IPS-18a (cell line): ENCODE measurements around the gene CDH22.

Source experiments
- H3K27ac ChIP-seq: one replicate; pipeline ENCODE4 v1.5.1; 2013; ENCODE audit warnings: low read length
- H3K27me3 ChIP-seq: one replicate; pipeline ENCODE4 v1.6.1; 2013; ENCODE audit warnings: mild to moderate bottlenecking, low read length; ENCODE audit not compliant: control insufficient read depth, insufficient read depth
- H3K36me3 ChIP-seq: one replicate; pipeline ENCODE4 v1.6.1; 2013; ENCODE audit warnings: low read depth, low read length; ENCODE audit not compliant: control insufficient read depth
- H3K4me1 ChIP-seq: one replicate; pipeline ENCODE4 v1.6.1; 2013; ENCODE audit warnings: low read depth, low read length; ENCODE audit not compliant: control insufficient read depth
- H3K4me3 ChIP-seq: one replicate; pipeline ENCODE4 v1.5.1; 2013; ENCODE audit warnings: low read length
- H3K9ac ChIP-seq: one replicate; pipeline ENCODE4 v1.6.1; 2013; ENCODE audit warnings: mild to moderate bottlenecking, low read length, moderate library complexity
- H3K9me3 ChIP-seq: one replicate; pipeline ENCODE4 v1.6.1; 2013; ENCODE audit warnings: low read depth, low read length; ENCODE audit not compliant: control insufficient read depth

Gene CDH22

DNA sequence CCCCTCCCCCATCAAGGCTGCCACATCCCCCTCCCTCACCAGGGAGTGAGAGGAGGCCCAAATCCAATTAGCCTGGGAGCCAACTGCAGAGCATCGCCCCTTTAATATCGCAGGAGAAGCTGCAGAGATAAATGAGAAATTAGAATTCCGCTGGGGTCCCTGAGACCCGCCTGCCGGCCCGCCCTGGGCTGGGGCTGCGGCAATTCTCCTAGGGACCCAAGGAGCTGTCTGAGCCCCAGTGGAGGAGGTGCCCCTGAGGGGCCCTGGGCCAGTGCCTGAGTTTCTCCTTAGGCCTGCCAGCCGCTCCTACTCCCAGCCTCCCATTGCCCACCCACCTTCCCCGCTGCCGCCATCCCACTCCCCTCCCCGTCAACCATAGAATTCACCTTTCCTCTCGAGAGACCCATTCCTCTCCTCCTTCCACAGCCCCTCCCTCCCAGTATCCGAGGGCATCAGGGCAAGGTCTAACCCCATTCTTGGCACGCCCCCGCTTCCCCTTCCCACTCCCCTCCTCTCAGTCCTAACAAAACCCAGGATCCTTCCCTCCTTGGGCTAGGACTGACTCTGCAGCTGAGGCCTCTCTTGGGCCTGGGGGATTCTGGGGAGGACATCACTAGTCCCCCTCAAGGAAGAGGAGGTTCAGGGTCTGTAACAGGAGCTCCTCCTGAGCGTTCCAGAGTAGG, 20.0 kb upstream of the CDH22 start:
- Histone ChIP-seq H3K36me3 (no peaks in the 10 kb centered on the region), H3K4me3 (no peak overlapping the region), H3K9ac (no peak overlapping the region), H3K4me1 (no peaks in the 10 kb centered on the region), H3K27me3 (no peaks in the 10 kb centered on the region), H3K9me3 (no peaks in the 10 kb centered on the region), H3K27ac (no peak overlapping the region)

DNA sequence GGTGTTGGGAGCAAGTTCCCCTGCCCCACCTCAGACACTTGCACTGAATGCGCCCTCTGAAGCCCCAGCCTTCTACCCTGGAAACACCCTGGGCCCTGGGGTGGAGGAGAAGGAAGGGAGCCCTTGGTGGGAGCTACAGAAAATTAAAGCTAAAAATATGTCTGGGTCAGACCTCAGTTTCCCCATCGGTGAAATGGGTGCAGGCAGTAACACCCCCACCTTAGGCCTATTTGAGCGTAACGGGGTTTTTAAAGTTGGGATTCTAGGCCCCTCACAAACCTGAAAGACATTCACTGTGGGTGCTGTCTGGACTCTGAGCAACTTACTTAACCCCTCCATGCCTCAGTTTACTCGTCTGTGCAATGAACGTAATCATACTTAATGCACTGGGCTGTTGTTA, 19.3 kb upstream of the CDH22 start:
- Histone ChIP-seq H3K36me3 (no peaks in the 10 kb centered on the region), H3K4me3 (no peak overlapping the region), H3K4me1 (no peaks in the 10 kb centered on the region), H3K27me3 (no peaks in the 10 kb centered on the region), H3K9ac (no peak overlapping the region), H3K27ac (no peak overlapping the region), H3K9me3 (no peaks in the 10 kb centered on the region)

DNA sequence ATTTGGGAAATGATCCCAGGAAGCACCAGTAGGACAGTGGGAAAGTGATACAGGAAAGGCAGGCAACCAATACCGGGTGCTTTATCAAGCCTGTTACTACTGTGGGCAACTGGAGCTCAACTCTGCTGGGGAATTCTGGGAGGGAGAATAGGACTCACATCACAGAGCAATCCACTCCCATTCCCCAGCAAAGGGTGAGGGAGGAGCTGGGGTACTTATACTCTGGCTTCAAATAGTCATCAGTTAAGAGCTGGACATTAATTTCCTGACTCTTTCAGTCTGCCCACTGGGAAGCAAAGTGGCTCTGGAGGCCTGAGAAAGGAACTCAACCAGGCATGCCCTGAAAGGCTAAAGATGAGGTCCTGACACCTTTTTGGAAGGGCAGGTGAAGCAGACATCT, 17.5 kb upstream of the CDH22 start:
- Histone ChIP-seq H3K4me3 (no peak overlapping the region), H3K27me3 (no peaks in the 10 kb centered on the region), H3K27ac (no peak overlapping the region), H3K4me1 (no peaks in the 10 kb centered on the region), H3K9ac (no peak overlapping the region), H3K36me3 (no peaks in the 10 kb centered on the region), H3K9me3 (no peaks in the 10 kb centered on the region)

DNA sequence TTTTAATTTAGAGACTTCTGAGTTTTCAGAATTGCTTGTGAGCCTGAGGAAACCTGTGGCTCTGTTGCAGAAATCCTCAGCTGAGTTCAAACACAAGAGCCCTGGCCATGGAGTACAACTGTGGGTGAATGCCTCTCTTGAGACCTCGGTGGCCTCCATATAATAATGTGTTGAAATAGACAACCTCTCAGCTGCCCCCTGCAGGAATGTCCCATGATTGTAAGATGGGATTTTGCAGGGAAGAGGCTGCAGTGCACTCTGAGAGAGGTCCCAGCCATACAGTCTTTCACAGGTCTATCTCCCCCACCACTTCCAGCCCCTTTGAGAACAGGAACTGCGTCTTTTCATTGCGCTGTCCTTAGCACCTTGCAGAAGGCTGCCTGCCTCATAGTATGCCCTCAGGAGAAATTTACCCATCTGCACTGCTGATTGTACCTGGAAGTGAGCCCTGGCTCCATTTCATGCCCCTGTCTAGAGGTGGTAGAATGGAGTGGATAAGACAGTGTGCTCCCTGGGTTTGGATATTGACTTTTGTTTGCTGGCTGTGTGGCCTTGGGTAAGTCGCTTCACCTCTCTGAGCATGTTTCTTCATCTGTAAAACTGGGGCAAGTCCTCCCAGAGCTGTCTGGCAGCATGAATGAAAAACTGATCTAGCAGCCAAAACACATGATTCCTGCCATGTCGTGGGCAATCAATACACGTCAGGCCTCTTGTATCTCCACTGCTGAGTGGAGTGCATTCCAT, 16.8 kb upstream of the CDH22 start:
- no peak overlapping the region for H3K4me3 ChIP-seq
- no peaks in the 10 kb centered on the region for H3K27me3 ChIP-seq
- no peak overlapping the region for H3K9ac ChIP-seq
- H3K4me1 ChIP-seq: no peaks in the 10 kb centered on the region
- H3K9me3 ChIP-seq: no peaks in the 10 kb centered on the region
- no peaks in the 10 kb centered on the region for H3K36me3 ChIP-seq
- no peak overlapping the region for H3K27ac ChIP-seq

DNA sequence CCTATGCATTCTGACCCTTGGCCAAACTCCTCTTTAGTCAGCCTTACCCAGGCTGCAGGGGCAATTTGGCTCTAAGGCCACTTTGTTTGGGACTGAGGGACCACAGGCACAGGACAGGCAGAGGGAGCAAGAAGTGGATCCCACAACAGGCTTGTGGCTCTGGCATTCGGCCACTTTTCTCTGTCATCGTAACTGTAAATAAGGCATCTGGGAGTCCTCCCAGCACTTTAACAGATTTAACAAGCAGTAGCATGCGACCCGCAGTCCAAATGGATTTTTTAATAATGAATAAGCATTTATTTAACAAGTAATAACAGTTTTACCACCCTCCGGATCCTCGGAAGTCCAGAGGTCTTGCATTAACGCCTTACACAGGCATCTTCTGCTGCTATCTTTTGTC, 16.1 kb upstream of the CDH22 start:
- no peaks in the 10 kb centered on the region for H3K9me3 ChIP-seq
- H3K27me3 ChIP-seq: no peaks in the 10 kb centered on the region
- no peak overlapping the region for H3K4me3 ChIP-seq
- H3K4me1 ChIP-seq: no peaks in the 10 kb centered on the region
- no peaks in the 10 kb centered on the region for H3K36me3 ChIP-seq
- H3K27ac ChIP-seq: no peak overlapping the region
- H3K9ac ChIP-seq: no peak overlapping the region

DNA sequence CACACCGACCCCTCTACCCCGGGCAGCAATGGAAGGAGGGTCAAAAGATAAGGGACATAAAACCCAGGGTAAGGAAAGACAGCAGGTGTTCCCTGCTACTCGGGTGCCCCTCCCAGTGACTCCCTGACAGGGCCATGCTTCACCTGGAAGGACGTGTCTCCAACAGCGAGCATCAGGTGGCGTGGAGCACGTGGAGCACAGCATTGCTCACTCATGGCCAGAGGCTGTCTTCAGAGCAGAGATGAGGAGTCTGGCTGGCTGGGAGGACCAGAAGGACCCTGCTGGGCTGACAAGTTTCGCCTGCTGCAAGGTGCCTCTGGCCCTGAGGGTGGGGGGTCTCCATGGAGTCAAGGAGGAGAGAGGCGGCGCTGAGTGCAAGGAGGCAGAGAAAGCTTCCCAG, 15.3 kb upstream of the CDH22 start:
- Histone ChIP-seq H3K36me3 (no peaks in the 10 kb centered on the region), H3K4me3 (no peak overlapping the region), H3K4me1 (no peaks in the 10 kb centered on the region), H3K9me3 (no peaks in the 10 kb centered on the region), H3K27me3 (no peaks in the 10 kb centered on the region), H3K9ac (no peak overlapping the region), H3K27ac (no peak overlapping the region)

DNA sequence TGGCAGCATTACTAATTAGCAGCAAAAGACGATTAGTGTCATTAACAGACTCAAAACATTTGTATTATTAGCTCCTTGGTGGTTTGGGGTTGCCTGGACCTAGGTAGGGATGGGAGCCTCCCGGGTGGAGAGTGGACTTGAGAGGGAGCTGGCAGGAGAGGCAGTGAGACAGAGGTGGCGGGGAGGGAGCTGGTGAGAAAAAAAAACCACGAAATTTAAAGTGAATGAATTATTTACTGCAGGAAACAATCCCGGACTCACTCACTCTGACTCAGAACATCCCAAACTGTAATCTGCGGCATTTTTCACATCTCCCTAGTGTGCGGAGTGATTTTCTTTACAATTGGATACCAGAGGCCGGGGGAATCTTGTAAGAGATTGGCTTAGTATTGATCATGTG, 14.3 kb upstream of the CDH22 start:
- H3K9ac ChIP-seq: no peak overlapping the region
- H3K36me3 ChIP-seq: no peaks in the 10 kb centered on the region
- H3K4me3 ChIP-seq: no peak overlapping the region
- H3K9me3 ChIP-seq: no peaks in the 10 kb centered on the region
- H3K27ac ChIP-seq: no peak overlapping the region
- H3K4me1 ChIP-seq: no peaks in the 10 kb centered on the region
- no peaks in the 10 kb centered on the region for H3K27me3 ChIP-seq

DNA sequence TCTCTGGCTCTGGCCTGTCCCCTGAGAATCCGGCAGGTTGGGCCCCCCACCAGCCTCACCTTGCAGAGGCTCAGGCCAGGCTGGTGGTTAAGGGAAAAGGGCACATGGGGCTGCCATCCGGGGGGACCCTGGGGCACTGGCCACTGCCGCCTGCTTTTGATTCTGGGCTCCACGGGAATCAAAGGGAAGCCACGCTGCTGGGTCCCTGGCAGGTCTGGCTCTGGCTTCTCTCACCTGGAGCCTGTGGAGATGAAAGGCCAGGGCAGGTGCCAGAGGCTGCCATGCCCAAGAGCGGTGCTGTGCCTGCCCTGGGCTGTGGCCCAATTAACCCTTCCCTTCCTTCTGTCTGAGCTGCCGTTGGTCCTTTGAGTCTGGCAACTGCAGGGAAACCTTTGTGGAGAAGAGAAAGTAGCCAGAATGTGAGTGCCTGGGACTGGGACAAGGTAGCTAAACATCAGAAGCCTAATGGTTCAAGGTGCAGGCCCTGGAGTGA, 9.4 kb upstream of the CDH22 start:
- peaks cover 29% of the 10 kb centered on the region for H3K27me3 ChIP-seq
- no peak overlapping the region for H3K27ac ChIP-seq
- no peaks in the 10 kb centered on the region for H3K9me3 ChIP-seq
- no peak overlapping the region for H3K4me3 ChIP-seq
- H3K4me1 ChIP-seq: no peaks in the 10 kb centered on the region
- no peaks in the 10 kb centered on the region for H3K36me3 ChIP-seq
- no peak overlapping the region for H3K9ac ChIP-seq

DNA sequence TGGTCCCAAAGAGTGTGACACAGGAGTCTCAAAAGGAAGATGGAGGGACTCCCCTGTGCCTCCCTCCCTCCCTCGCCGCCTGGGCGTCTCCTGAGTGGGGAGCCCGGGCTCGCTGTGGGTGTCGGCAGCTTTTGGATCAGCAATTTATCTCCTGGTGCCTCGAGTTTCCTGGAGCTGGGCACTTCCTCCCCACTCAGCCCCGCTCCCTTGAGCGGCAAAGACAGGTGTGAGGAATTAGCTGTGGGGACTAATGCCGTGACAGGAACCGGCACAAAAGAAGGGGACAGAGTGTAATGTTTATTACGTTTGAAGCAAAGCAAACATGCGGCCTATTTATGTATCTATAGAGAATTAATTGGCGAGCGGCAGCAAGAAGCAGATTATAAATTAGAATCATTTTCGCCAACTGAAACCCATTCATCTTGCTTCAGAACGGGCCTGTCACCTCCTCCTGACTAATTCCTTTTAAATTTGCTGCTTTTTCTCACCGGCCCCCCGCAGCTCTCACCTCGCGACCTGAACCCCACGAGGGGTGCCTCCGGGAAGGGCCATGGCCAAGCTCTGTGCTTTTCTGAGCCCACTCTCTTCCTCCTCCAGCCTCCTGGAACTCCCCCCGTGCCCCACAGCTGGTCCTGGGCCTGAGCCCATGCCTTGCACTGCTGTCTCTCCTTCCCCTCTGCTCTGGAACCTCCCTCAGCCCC, 8.8 kb upstream of the CDH22 start:
- no peaks in the 10 kb centered on the region for H3K4me1 ChIP-seq
- H3K9ac ChIP-seq: no peak overlapping the region
- H3K27me3 ChIP-seq: peaks cover 34% of the 10 kb centered on the region
- no peak overlapping the region for H3K4me3 ChIP-seq
- no peak overlapping the region for H3K27ac ChIP-seq
- H3K36me3 ChIP-seq: no peaks in the 10 kb centered on the region
- no peaks in the 10 kb centered on the region for H3K9me3 ChIP-seq

DNA sequence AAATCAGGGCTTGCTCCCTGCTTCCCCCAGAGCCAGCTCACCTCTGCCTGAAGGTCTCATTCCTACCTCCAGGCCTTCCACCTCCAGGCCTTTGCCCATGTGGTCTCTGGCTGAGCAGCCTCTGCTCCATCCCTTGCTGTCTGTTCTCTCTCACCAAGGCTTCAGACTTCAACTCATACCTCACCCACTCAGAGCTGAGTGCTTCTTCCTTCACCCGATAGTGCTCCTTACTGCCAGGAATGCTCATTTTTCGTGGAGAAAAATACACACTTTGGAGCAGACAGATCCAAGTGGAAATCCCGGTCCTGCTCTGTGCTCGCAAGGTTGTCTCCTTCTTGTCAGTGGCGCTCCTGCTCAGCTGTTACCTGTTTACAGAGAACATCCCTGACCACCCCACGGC, 7.0 kb upstream of the CDH22 start:
- Histone ChIP-seq H3K36me3 (no peaks in the 10 kb centered on the region), H3K9me3 (no peaks in the 10 kb centered on the region), H3K4me3 (no peak overlapping the region), H3K27me3 (peaks cover 53% of the 10 kb centered on the region), H3K27ac (no peak overlapping the region), H3K9ac (no peak overlapping the region), H3K4me1 (no peaks in the 10 kb centered on the region)

DNA sequence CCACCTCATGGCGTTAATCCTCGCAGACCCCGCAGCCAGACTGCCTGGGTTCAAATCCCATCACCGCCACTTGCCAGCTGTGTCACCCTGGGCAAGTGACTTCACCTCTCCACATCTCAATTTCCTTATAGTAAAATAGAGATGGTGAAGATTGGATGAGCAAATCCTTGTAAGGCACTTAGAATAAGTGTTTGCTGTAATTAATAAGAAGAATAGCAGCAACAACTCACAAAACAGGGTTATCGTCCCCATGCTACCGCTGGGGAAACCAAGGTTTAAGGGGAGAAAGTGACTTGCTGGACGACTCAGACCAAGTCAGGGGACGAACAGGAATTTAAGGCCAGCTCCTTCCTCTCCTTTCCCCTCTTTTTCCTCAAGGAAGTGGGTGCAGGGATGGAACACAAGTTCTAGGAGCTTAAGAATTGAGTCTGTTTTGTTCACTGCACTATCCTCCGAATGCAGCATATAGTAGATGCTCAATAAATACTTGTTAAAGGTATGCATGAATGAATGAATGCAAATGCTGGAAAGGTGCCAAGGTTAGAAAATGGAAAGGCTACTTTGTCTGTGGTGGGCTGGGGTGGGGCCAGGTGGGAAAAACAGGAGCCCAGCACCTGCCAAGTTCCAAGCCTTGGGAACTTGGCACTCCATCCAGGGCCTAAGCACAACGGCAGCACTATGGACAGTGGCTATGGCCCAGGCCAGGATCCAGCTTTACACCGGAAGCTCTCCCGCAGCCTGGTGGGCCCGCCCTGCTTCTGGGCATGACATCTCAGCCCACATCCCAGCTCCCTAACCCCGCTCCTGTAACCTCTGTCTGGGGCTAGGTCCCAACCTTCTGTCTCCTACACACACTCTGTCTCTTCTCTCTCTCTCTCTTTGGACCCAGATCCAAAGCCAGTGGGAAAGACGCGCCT, 4.9 kb upstream of the CDH22 start:
- Histone ChIP-seq H3K36me3 (no peaks in the 10 kb centered on the region), H3K9ac (no peak overlapping the region), H3K27me3 (peaks cover 74% of the 10 kb centered on the region), H3K27ac (no peak overlapping the region), H3K9me3 (no peaks in the 10 kb centered on the region), H3K4me3 (peak overlapping the region; percentile 64), H3K4me1 (peaks cover 3% of the 10 kb centered on the region)
